GM19452 (cell line): ENCODE data around the gene KLF17.
"Not testable (repeated sequence)": the region's sequence is repeated elsewhere in the genome, so short reads cannot be mapped to it uniquely, and the experiment has no call there.

ENCODE experiments used
- ATAC-seq: cut with Tn5 transposase; IDR thresholded peaks from one replicate; pipeline ENCODE4 v1.9.1; 2021; ENCODE audit not compliant: unreplicated experiment

KLF17 gene

DNA sequence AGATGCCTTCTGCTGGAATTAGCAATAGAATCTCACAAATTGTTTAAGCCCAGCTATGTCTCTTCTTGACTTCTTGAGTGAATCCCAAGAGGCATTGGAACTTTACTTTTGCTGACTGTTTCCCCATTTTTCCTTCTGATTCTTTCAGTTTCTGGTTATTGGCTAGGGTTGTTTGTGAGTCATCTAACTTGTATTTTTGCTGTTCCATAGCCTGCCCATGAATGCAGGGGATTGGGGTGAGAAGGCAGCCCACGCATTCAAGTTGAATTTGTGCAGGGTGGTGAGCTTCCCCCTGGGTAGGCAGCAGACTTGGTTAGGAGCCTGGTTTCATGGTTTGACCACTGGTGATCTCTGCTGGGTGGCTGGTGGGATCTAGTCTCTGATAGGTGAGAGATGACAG lies 10.4 kb upstream of the KLF17 start:
- ATAC-seq, result no peak

- ATAC-seq, result no peak
Measured at GRCh38 chr1:44108971-44109370, 9.7 kb upstream of the KLF17 start.

- ATAC-seq, result no peak
Measured at GRCh38 chr1:44110916-44111315, 7.7 kb upstream of the KLF17 start.

- ATAC-seq, result no peak
Measured at GRCh38 chr1:44111861-44112260, 6.8 kb upstream of the KLF17 start.

GRCh38 chr1:44112486-44112885 lies 6.1 kb upstream of the KLF17 start:
- ATAC-seq, result no peak

GRCh38 chr1:44113095-44113609 lies 5.5 kb upstream of the KLF17 start:
- ATAC-seq, result no peak

DNA sequence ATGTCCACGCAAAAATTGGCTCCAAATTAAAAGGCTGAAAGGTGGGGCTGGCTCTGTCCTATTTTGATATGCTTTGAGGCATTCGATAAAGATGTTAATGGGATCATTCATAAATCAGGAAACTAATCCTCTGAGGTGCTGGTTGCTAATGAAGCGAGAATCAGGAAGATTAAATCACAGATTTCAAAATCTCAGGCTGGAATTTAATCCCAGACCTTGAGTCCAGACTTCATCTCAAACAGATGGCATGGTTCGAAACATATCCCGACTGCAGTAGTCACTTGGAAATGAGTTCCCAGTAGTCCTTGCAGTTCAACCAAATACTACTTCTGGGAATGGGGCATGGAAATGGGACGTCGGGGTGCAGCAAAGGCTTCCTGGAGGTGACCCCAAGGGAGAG lies 4.5 kb upstream of the KLF17 start:
- no peak for ATAC-seq

GRCh38 chr1:44117272-44117671 lies 1.3 kb upstream of the KLF17 start:
- ATAC-seq, result not testable (repeated sequence)

GRCh38 chr1:44119525-44119924 lies 904 bp downstream of the KLF17 start:
- no peak for ATAC-seq

DNA sequence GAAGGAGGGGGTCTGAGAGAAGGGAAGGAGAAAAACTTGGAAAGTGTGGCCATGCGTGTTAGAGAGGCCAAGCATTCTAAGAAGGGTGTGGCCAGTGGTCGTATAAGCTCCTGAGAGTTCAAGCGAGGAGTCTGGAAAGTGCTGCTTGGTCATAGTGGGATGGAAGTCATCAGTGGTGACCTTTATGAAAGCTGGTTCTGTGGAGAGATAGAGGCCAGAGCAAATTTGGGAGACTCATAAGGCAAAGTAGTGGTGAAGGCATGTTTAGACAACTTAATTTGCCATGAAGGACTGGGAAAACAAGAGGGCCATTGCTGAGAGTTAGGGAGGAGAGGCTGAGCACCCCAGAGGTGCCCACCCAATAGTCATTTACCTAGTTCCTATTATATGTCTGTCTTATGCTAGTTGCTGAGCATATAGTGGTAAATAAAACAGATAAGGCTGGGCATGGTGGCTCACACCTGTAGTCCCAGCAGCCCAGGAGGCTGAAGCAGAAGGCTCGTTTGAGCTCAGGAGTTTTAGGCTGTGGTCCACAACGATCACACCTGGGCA lies 1.9 kb downstream of the KLF17 start:
- no peak for ATAC-seq

GRCh38 chr1:44129616-44130500 lies 11.2 kb downstream of the KLF17 start:
- ATAC-seq, result no peak

DNA sequence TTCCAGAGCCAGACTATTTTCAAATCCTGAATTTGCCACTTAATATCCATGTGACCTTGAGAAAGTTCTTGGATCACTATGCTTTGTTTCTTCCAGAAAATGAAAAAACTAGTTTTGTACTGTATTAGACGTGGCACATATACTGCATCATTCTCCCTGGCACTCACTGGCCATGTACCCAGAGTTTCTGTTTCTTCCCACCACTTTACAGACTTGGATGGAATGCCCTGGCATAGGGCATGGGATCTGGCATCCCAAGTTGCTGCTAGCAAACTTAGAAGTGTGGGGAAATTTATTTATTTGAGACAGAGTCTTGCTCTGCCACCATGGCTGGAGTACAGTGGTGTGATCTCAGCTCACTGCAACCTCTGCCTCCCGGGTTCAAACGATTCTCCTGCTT lies 12.8 kb downstream of the KLF17 start:
- no peak for ATAC-seq

DNA sequence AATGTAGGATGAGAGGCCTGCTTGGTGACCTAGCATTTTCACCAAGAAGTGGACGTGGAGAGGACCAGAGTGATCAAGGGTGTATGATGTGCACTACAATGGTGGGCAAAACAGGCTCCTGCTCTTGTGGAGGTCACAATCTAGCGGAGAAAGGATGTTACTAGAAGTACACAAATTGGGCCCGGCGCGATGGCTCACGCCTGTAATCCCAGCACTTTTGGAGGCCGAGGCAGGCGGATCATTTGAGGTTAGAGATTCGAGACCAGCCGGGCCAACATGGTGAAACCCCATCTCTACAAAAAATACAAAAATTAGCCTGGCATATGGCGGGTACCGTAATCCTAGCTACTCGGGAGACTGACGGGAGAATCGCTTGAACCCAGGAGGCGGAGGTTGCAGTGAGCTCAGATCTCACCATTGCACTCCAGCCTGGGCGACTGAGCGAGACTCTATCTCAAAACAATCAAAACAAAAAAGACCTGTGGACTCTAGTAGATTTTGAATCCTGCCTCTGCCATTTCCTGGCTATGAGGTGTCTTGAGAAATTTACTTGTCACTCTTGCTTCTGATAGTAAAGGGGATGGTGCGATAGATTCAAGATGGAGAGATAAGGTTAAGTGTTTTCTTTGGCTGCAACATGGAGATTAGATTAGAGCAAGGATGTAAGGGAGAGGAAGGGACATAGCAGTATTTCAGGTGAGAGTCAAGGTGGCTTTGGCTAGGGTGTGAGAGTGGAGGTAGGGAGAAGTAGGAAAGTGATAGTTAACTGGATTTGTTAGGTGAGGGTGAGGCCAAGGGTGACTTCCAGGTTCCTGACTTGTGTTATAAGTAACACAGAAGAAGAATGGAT lies 15.7 kb downstream of the KLF17 start:
- ATAC-seq, result no peak

- ATAC-seq, result no peak
Measured at GRCh38 chr1:44135886-44136285, 17.3 kb downstream of the KLF17 start.

DNA sequence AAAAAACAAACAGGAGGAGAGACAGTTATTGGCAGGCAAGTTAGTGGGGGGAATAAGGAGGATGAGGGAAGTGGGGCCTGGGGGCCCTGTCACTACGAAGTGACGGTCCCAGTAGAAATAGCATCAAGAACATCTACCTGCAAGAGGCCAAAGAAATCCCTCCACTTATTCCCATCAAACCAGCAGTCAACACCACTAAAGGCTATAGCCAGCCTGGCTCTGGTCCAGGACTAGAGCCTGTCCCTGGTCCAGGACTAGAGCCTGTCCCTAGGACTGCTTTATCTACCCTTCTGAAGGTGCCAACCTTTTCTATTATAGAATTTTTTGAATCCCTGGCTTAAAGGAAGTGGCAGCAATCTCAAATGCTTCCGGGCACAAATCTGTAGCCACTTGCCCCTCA lies 19.6 kb downstream of the KLF17 start:
- ATAC-seq, result no peak

GRCh38 chr1:44139565-44139964 lies 20.9 kb downstream of the KLF17 start:
- not testable (repeated sequence) for ATAC-seq

DNA sequence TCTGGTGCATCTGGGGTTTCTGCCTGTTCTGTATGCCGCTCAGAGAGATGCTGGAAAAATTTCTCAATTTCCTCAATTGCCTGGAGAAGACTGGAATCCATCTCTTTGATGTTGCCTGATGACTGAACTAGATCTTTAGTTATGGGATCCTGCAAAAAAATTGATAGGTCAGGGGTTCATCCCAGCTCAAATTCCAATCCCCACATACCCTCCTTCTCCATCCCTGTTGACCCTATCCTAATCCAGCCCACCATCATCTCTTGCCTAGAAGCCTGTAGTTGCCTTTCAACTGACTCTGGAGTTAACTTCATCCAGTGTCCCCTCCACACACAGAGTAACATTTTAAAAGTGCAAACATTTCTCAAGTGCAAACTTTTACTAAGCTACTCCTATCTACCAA lies 22.9 kb downstream of the KLF17 start, which contains the start of gene KLF18:
KLF18 (minus strand) TSS at position 101 of the 400 bp plus-strand sequence; CDS start at position 101, 0 bp downstream.
- no peak for ATAC-seq

DNA sequence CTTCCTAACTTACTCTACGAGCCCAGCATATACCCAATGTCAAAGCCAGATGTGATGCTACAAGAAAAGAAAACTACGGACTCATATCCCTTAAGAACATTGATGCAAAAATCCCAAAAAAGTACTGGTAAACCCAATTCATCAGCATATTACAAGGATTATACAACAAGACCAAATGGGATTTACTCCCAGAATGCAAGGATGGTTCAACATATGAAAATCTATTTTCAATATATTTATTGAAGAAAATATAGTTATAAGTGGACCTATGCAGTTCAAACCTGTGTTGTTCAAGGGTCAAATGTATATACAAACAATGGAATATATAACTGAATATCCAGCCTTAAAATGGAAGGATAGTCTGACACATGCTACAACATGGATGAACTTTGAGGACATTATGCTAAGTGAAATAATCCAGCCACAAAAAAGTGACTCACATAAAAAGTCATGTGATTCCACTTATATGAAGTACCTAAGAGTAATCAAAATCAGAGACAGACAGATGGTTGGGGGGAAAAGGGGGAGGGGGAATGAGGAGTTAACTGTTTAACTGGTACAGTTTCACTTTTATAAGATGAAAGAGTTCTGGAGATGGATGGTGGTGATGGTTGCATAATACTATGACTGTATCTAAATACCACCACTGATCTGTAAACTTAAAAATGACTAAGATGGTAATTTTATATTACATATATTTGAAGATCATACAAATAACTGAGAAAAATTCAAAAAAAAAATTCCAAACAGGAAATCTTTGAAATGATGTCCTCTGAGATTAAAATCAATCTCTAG lies 26.5 kb downstream of the KLF17 start:
- no peak for ATAC-seq

DNA sequence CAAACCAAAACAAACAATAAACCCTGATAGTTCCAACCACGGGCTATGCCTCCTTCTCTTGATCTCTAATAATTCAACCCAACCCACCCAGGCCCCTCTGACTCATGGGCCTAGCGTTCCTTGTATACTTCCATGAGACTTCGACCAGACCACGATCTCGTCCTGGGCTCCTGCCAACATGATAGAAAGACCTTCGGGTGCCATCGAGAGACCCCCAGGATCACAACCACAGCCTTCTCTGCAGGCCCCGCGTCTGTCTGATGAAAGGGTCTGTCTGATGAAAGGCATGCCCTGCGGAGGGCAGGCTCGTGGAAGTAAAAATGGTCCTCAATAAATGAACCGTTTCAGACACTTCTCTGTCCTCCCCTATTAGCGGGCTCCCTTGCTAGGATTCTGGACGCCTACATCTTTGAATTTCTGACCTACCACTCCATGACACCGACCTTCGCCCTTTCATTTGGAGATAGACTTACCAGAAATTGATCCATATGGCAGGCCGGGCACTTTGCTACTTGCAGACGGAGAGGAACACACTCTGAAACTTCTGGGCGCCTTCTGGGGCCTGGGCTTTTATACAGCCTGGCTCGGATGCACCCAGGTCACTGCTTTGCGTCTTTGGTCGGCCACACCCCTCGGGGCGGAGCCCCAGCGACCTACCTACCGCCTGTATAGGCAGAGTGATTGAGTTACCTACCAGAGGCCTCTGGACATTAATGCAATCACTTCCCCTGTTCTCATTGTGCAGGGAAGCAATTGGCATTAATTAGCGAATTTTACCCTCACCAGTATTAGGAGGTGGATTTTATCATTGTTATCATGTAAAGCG lies 28.1 kb downstream of the KLF17 start:
- ATAC-seq, result no peak

- no peak for ATAC-seq
Measured at GRCh38 chr1:44147582-44147981, 29.0 kb downstream of the KLF17 start.
